ENCODE results near the gene PER3. TPM values are rescaled to one million over a fixed set of nuclear protein-coding genes. Genes with fewer than 3 reads are reported as not detected.

The PER3 gene
- total and polyA plus RNA-seq, 2 donors from 2014 or later: 5.1 to 23.8 TPM

DNA sequence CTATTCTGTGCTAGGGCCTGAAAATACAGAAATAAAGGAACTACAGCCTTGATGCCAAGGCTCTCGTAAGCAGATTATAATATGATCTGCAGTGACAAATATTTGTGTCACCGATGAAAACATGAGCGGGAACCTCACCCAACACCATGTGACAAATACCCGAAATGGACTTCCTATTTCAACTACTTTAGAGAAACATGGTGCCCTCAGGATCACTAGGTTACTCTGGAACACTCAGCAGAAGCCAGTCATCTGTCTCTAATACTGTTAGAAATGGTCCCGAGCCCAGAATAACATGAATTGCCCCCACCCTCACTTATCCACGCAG is 13.5 kb upstream of the PER3 start:
- no peak for FAIRE-seq
- Histone ChIP-seq H3K9ac (ENCODE audit: low read length in 3 of 3) (peak overlapping the region; percentile 14 to 84 (median 76)), H3K9me3 (ENCODE audit: control insufficient read depth in 2 of 3, insufficient read depth in 1 of 3, low read length in 3 of 3) (no peaks in the 10 kb centered on the region), H3K4me1 (ENCODE audit: control insufficient read depth in 2 of 3, insufficient read depth in 2 of 3, low read depth in 1 of 3, low read length in 3 of 3) (peaks cover 0 to 8% (median 4%) of the 10 kb centered on the region in 3 donors), H3K36me3 (ENCODE audit: control insufficient read depth in 2 of 3, insufficient read depth in 3 of 3, low read length in 3 of 3) (peaks cover 0 to 5% (median 3%) of the 10 kb centered on the region in 3 donors), H3K4me3 (ENCODE audit: low read length in 3 of 3) (peak overlapping the region; percentile 73 to 98 (median 80)), H3K27me3 (ENCODE audit: control insufficient read depth, insufficient read depth, low read length) (no peaks in the 10 kb centered on the region), H3K27ac (ENCODE audit: low read depth in 2 of 2, low read length in 2 of 2) (peak overlapping the region; percentile 72 to 83)
- no peak for TF ChIP-seq CTCF (IDR thresholded peaks at IDR 0.05; ENCODE audit: borderline replicate concordance, extremely low read depth, insufficient read depth)
- DNase-seq: no peak
- intact Hi-C loops (cut with DNase I): no loop called here

DNA sequence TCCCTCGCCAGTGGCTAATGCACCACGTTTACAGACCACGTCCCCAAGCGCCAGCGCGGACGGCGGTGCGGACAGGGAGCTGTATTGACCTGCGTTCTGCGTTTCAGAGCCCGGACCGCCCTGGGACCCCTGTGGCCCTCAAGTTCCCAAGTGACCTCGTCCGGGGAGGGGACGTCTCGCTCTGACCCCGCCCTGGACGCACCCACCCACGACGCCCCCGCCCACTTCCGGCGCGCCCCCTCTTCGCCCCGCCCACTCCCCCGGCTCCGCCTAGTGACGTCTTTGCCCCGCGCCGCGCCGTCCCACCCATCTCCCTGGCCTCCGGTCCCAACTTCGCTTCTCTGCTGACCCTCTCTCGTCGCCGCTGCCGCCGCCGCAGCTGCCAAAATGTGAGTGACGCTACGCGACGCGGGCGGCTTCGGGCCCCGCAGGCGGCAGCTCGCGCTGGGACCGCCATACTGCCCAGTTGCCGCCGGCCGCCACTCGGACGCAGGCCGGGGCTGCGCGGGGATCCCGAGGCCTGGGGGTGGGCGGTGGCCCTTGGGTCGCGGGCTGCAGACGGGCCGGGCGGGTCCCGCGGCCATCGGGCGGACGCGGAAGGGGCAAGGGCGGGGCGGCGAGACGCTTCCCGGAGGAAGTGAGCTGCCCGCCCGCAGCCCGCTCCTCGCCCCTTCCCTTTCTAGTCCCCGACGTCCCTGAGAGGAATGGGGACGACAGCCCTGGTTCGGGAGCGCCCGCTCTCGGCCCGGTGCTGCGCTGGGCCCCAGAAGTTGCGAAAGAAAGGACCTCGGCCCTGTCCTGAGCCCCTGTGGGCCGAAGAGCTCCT is 12.9 kb upstream of the PER3 start, which contains the start of gene VAMP3:
Gene VAMP3, plus strand, starts transcription at position 300 of the 826 bp plus-strand sequence. Its CDS starts 88 bp downstream, at position 388.
- H3K9ac ChIP-seq (ENCODE audit: low read length in 3 of 3): peak within 1 kb of the TSS; percentile 76 to 84 (median 83)
- intact Hi-C loops (cut with DNase I): no loop called here
- TF ChIP-seq CTCF (IDR thresholded peaks at IDR 0.05; ENCODE audit: borderline replicate concordance, extremely low read depth, insufficient read depth): no peak
- H3K27ac ChIP-seq (ENCODE audit: low read depth in 2 of 2, low read length in 2 of 2): peak within 1 kb of the TSS; percentile 83 to 91
- DNase-seq (peak; percentile 79 to 96 (median 89)), FAIRE-seq (no peak)
- peaks cover 0 to 8% (median 4%) of the 10 kb centered on the region in 3 donors for H3K4me1 ChIP-seq (ENCODE audit: control insufficient read depth in 2 of 3, insufficient read depth in 2 of 3, low read depth in 1 of 3, low read length in 3 of 3)
- peak within 1 kb of the TSS; percentile 79 to 98 (median 80) for H3K4me3 ChIP-seq (ENCODE audit: low read length in 3 of 3)
- peaks cover 0 to 5% (median 3%) of the 10 kb centered on the region in 3 donors for H3K36me3 ChIP-seq (ENCODE audit: control insufficient read depth in 2 of 3, insufficient read depth in 3 of 3, low read length in 3 of 3)
- no peaks in the 10 kb centered on the region for H3K27me3 ChIP-seq (ENCODE audit: control insufficient read depth, insufficient read depth, low read length)
- no peaks in the 10 kb centered on the region for H3K9me3 ChIP-seq (ENCODE audit: control insufficient read depth in 2 of 3, insufficient read depth in 1 of 3, low read length in 3 of 3)

DNA sequence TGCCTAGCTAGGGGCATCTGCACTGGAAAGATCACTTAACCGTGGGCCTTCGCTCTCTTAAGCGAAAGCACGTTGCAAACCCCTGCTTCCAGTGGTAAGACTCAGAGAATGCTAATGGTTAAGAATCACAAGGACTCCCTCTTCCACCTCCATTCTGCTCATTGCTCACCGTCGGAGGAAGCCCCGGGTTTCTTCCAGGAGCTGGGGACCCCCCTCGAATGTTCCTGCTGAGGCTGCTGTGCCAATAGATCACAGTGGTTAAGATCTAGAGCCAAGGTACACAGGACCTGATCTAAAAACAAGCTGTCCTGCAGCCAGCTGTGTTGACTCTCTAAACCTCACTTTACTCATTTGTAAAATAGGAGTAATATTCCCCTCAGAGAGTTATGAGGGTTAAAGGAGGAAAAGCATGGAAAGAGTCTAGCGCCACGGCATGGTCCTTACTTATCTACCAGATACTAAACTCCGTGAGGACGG is 12.2 kb upstream of the PER3 start:
- Histone ChIP-seq H3K36me3 (ENCODE audit: control insufficient read depth in 2 of 3, insufficient read depth in 3 of 3, low read length in 3 of 3) (peaks cover 0 to 8% (median 3%) of the 10 kb centered on the region in 3 donors), H3K4me3 (ENCODE audit: low read length in 3 of 3) (peak overlapping the region; percentile 78 to 98 (median 79)), H3K27ac (ENCODE audit: low read depth in 2 of 2, low read length in 2 of 2) (peak overlapping the region; percentile 83 to 91), H3K27me3 (ENCODE audit: control insufficient read depth, insufficient read depth, low read length) (no peaks in the 10 kb centered on the region), H3K9ac (ENCODE audit: low read length in 3 of 3) (peak overlapping the region; percentile 62 to 83 (median 78)), H3K4me1 (ENCODE audit: control insufficient read depth in 2 of 3, insufficient read depth in 2 of 3, low read depth in 1 of 3, low read length in 3 of 3) (peaks cover 0 to 8% (median 4%) of the 10 kb centered on the region in 3 donors), H3K9me3 (ENCODE audit: control insufficient read depth in 2 of 3, insufficient read depth in 1 of 3, low read length in 3 of 3) (no peaks in the 10 kb centered on the region)
- intact Hi-C loops (cut with DNase I): no loop called here
- TF ChIP-seq CTCF (IDR thresholded peaks at IDR 0.05; ENCODE audit: borderline replicate concordance, extremely low read depth, insufficient read depth): no peak
- no peak for DNase-seq
- FAIRE-seq: no peak
